GM21529 (cell line): Measurements from ENCODE around the gene IRAK3.

Experiments used
- ATAC-seq: cut with Tn5 transposase; IDR thresholded peaks from one replicate; pipeline ENCODE4 v1.9.1; 2021; ENCODE audit not compliant: unreplicated experiment

IRAK3 gene, protein sequence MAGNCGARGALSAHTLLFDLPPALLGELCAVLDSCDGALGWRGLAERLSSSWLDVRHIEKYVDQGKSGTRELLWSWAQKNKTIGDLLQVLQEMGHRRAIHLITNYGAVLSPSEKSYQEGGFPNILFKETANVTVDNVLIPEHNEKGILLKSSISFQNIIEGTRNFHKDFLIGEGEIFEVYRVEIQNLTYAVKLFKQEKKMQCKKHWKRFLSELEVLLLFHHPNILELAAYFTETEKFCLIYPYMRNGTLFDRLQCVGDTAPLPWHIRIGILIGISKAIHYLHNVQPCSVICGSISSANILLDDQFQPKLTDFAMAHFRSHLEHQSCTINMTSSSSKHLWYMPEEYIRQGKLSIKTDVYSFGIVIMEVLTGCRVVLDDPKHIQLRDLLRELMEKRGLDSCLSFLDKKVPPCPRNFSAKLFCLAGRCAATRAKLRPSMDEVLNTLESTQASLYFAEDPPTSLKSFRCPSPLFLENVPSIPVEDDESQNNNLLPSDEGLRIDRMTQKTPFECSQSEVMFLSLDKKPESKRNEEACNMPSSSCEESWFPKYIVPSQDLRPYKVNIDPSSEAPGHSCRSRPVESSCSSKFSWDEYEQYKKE

DNA sequence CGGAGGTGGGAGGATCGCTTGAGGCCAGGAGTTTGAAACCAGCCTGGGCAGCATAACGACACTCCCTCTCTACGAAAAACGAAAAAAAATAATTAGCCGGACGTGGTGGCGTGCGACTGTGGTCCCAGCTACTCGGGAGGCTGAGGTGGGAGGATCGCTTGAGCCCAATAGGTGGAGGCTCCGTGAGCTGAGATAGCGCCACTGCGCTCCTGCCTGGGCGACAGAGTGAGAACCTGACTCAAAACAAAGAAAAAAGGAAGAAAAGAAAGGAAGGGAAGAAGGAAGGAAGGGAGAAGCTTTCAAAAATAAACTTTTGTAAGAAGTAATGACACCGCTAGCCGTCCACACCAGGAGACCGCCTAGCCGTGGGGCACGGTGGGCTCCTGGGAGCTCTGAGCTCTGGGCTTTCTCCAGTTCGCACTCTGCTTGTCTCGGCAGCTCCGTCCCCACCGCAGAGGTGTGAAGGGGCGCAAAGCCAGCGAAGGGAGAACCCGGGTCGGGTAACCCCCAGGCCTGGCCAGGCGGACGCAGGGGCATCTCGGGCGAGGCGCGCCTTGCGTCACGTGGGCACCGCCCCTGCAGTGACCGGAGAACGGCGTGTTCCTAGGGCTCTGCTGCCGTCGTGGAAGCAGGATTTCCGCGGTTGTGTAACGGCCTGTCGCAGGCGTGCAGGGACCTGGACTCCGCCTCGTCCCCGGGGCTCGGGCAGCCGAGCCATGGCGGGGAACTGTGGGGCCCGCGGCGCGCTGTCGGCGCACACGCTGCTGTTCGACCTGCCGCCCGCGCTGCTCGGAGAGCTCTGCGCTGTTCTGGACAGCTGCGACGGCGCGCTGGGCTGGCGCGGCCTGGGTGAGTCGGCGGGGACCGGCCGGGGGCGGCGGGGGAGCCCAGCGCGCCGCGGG lies at the start of gene IRAK3:
Gene IRAK3 (plus strand): TSS at position 631 of the 902 bp plus-strand sequence. CDS start 86 bp downstream, at position 717.
- ATAC-seq: peak; percentile 55

DNA sequence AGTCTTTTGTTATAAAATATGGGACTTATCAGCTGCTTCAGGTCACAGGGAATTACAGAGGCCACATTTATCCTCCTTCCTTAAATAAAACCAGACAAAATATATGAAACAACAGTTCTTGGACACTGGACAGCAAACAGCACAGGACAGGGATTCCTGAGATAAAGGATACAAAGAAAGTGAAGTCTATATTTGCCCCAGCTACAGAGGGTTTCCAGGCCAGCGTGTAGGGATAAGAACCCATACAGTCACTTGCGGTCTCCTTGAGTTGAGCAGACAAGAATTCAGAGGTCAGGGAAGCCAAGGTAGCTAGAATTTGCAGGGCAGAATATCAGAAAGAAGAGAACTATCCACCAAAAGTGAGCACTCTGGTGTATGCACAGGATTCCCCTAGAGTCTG lies 49.7 kb upstream of the IRAK3 start:
- no peak for ATAC-seq

DNA sequence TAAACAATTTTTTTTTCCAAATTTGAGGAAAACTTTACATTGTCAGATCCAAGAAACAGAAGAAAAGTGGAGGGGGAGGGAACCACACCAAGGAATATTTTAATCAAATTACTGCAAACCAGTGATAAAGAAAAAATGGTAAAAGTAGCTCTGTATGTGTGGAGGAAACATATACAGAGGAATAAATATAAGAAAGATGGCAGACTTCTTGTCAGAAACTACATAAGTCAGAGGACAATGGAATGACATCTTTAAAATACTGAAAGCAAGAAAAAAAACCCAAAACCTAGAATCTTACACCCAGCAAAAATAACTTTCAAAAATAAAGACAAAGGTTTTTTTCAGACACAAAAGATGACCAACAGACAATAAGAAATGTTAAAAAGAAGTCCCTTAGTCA lies 48.3 kb upstream of the IRAK3 start:
- no peak for ATAC-seq

DNA sequence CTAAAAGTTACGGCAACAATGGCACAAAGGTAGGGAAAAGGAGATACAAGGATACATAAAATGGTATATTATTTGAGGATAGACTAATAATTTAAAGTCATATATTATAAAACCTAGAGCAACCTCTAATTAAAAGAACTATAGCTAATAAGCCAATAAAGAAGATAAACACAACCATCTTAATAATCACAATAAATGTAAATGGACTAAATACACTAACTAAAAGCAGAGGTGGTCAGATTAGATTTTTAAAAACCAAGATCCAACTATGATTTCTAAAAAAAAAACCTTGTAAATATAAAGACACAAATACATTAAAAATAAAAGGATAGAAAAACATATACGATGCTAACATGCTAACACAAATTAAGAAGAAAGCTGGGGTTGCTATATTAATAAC lies 47.7 kb upstream of the IRAK3 start:
- ATAC-seq: no peak

DNA sequence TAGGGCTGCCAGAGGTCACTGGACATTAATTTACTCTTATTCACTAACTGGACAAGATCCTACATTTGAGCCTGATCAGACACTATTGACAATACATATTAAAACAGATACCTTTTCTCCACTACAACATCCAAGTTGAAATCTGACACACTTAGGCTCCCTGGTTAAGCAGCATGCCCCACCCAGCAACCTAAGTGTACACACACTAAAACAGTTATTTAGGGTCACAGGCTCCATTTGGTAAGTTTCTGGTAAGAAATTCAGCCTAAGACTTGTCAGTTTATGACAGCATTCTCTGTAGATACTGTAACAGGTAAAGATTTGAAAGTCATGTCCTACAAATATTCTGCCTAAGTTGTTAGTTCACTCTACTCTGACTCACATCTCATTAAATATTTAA lies 46.2 kb upstream of the IRAK3 start:
- ATAC-seq: no peak

DNA sequence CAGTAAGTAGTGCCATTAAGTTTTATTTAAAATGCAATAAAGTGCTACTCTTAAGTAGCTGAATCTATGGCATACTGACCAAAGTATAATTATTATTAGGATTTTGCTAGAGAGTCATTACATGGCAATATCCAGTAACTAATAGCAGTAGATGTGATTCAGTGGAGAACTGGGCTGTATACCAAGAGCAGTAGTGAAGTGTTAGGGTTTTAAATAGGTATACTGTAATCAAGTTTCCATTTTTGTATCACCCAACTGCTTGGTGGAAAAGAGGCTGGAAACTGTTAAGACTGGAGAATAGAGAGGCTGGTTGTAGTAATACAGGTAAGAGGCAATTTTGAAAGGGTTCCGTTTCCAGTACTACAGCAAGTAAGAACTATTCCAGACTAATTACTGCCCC lies 45.1 kb upstream of the IRAK3 start:
- ATAC-seq: no peak

DNA sequence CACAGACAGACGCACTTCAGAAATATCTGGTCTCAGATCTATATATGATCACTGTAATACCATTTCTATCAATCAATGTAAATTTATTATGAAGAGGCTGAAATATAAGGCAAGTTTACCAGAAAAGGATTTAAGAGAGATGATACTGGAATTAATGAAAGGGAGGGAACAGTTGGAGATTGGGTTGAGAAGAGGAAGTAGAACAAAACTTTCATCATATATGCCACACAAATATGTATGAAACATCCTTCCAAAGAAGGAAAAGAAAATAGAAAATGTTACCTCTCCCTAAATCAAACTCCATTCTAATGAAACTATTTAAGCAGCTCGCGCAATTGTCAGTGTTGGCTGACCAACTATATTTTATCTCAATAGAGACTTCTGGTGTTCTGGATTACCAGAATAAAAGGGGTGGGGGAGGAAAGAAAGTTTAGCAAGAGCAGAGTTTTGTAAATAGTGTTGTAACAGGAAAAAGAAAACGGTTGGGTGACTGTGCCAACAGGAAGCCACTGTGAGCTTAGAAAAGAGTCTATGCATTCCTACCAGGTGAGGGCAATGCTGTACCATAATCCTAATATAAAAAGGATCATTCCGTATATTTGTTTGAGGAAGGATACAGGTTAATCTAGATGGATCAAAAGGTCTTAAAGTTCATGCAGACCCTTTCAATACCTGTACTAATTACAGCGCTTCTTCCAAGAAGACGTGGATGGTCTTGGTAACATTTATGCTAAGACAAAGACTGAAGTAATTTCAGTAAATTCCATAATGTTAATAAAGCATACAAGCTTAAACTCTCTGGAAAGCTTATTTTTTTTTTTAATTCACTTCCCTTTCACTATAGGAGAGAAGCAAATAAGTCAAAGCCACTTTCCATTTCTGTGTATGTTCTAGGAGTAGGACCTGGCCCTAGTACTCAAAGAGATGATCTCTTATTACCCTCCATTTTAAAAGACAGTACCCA lies 43.9 kb upstream of the IRAK3 start:
- no peak for ATAC-seq

DNA sequence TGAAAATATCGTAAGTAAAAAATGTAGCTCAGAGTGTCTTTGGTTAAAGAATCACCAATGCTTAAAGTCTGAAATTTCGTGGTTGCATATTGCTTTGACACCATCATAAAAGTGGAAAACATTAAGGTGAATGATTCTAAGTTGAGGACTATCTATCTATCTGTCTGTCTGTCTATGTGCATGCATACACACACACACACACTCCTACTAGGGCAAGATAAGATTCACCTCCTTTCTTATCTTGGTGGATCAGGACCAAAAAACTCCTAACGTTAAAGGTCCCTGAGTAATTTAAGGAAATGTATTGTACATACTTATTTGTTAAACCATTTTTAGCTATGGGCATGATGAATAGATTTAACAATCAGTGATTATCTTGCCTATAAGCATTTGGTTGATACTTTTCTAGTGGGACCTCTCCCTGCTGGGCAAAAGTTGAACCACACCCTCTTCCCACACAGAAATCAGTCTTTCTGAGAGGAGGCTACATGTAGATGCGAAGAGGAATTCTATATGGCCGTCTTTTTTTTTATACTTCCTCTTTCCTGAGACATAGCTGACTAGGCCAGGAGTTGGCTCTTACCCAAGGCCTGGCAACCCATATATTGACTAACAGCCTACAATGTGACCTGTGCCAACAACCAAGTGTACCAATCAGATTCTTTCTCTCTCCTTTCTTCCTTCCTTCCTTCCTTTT lies 39.2 kb upstream of the IRAK3 start:
- no peak for ATAC-seq

DNA sequence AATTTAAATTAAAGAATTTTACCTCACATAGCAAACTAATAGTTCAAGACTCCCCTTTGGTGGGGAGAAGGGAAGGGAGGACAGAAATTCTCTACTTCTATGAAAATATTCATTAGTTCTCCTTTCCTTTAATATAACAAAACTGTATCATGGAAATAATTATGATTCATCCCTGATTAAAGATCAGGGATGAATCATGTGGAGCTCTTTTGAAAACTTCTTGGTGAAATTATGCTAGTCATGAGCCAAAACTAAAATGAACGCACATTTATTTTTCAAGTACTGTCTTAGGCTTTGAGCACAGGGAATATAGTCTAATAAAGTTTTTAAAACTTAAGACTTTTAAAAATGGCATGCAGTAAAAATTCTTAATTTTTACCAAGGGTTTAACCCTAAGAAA lies 36.3 kb upstream of the IRAK3 start:
- ATAC-seq: no peak

DNA sequence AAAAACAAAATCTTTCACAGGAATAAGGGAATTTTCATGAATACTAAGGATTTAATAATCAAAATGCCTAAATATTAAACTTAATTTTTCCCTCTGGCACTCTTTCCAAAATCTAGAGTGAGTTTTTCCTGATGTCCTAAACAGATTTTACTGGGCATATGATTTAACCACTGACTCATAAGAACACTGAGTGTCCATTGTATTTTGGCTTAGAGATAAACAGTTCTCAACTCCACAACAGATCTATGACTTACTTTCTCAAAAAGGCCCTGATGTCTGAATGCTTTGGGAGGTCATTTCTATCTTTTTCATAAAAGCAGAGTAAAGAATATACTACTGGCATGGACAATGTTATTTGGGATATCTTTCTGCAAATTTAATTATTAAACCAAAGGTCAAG lies 34.2 kb upstream of the IRAK3 start:
- no peak for ATAC-seq

DNA sequence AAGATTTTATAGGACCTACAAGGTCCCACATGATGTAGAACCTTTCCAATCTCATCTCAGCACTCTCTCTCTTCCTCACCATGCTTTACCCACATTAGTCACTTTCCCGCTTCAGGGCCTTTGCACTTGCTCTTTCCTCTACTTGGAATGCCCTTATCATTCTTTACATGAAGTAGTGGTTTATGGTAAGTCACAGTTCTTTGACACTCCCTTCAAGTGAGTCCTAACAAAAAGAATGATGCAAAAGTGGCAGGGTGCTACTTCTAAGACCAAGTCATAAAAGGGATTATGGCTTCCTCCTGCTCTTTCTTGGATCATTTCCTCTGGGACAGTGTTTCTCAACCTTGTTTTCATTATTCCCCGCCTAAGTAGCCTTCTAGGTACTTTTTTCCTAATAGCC lies 32.4 kb upstream of the IRAK3 start:
- ATAC-seq: no peak

DNA sequence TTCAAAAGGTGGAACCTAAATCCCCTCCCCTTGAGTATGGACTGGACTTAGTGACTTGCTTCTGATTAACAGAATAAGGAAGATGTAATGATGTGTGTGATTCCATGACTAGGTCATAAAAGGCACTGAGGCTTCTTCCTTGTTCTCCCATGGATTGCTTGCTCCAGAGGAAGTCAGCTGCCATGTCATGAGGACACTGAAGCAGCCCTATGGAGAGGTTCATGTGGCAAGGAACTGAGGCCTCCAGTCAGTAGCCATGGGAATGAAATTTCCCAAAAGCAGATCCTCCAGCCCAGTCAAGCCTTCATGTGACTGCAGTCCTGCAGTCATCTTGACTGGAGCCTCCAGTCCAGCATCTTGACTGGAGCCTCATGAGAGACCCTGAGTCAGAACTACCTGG lies 29.9 kb upstream of the IRAK3 start:
- ATAC-seq: no peak

DNA sequence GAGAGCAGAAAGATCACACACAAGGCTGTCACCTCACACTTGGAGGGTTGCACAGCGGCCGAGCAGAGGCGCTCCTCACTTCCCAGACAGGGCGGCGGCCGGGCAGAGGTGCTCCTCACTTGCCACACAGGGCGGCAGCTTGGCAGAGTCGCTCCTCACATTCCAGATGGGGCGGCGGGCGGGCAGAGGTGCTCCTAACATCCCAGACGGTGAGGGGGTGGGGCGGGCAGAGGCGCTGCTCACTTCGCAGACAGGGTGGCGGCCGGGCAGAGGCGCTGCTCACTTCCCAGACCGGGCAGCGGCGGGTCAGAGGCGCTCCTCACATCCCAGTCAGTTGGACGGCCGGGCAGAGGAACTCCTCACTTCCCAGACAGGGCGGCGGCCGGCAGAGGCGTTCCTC lies 28.3 kb upstream of the IRAK3 start:
- no peak for ATAC-seq

DNA sequence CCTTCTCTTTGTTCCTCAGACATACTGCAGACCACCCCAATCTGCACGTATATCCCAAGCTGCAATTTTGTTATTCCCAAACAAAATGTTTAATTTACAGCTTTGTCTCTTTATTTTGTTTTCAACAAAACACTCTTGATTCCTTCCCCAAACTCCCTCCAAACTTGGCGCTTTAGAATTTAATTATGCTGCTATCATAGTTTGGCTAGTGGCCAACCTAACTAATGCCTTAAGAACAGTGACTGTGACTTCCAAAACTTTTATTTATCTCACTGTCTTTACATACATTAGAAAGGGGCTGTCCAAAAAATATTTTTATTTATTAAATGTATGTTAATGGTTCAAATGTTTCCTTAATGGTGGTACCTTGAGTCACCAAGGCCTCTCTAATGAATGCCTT lies 26.3 kb upstream of the IRAK3 start:
- ATAC-seq: no peak

DNA sequence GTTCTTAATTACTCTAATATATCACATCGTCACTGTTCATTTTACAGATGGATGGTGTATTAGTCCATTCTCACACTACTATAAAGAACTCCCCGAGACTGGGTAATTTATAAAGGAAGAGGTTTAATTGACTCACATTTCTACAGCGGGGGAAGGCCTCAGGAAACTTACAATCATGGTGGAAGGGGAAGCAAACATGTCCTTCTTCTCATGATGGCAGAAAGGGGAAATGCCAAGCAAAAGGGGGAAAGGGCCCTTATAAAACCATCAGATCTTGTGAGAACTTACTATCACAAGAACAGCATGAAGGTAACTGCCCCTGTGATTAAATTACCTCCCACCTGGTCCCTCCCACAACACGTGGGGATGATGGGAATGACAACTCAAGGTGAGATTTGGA lies 25.7 kb upstream of the IRAK3 start:
- ATAC-seq: no peak

DNA sequence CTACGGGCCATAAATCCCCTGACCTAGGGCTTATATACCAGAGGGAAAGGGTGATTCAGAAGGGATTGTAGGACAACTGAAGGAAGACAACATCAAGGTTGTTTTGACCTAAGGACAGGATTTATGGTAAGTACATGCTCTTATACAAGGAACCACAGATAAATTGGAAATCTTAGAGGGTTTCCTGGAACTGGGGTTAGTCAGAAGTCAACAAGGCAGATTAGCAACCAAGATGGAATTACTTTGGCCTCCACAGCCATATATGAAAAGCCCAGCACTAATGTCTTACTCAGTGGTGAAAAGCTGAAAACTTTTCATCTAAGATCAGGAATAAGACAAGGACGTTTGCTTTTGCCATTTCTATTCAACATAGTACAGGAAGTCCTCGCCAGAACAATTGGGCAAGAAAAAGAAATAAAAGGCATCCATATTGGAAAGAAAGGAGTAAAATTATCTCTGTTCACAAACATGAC lies 24.6 kb upstream of the IRAK3 start:
- ATAC-seq: no peak

DNA sequence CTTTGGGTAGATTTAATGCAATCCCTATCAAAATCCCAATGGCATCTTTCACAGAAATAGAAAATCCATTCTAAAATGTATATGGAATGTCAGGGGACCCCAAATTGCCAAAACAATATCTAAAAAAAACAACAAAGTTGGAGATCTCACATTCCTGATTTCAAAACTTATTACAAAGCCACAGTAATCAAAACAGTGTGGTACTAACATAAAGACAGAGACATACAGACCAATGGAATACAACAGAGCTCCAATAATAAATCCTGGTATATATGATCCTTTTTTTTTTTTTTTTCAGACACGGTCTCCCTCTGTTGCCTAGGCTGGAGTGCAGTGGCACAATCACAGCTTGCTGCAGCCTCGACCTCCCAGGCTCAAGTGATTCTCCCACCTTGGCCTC lies 23.9 kb upstream of the IRAK3 start:
- no peak for ATAC-seq

DNA sequence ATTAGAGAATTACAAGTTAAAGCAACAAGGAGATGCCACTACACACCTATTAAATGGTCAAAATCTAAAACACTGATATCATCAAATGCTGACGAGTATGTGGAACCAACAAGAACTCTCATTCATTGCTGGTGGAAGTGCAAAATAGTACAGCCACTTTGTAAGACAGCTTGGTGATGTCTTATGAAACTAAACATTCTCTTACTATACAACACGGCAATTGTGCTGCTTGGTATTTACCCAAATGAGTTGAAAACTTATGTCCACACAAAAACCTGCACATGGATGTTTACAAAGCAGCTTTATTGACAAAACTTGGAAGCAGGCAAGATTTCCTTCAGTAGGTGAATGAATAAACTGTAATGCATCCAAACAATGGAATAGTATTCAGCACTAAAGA lies 22.5 kb upstream of the IRAK3 start:
- no peak for ATAC-seq

DNA sequence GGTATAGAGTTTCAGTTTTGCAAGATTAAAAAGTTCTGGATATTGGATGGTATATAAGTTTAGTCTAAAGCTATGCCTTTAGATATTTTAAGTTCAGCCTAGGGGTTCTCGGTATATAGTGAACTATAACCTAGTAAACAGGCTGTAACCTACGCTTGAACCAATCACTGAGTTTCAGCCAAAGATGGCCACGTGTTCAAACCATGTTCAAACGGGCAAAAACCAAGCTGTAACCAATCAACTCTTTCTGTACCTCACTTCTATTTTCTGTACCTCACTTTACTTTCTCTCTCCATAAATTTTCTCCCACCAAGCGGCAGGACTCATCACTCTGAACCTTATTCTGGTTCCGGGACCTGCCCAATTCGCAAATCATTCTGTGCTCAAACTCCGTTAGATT lies 20.6 kb upstream of the IRAK3 start:
- no peak for ATAC-seq
